Panc1 (cell line): Measurements from ENCODE around the gene CCN5. TPM values are rescaled to one million over a fixed set of nuclear protein-coding genes. Genes with fewer than 3 reads are reported as not detected.

Source experiments
- ATAC-seq: fragments of 200-7000 bp; cut with Tn5 transposase; 2 replicates; pipeline ENCODE4 v1.9.1; 2020; ENCODE audit warnings: mild to moderate bottlenecking, moderate library complexity
- BruUV-seq: library from RNA; stranded (reverse); fragments of 400-500 nt; replicated peaks from 2 replicates; lab custom pipeline; 2021; lab: Mats Ljungman, UMichigan
- CTCF ChIA-PET: fragments of 300-600 bp; sonication (Branson Sonifier 250); formaldehyde crosslinking; loops from one replicate; lab custom pipeline; 2022; ENCODE audit warnings: antibody characterized with exemption; lab: Charles Lee
- POLR2A ChIA-PET: fragments of 300-600 bp; sonication (Branson Sonifier 250); formaldehyde crosslinking; loops from one replicate; lab custom pipeline; 2022; ENCODE audit warnings: antibody characterized with exemption; lab: Charles Lee
- DNase-seq: peaks from one replicate; pipeline ENCODE4 v3.0.0-alpha.2; 2010; ENCODE audit warnings: low read depth, low spot score
- H3K27ac ChIP-seq: 2 replicates; pipeline ENCODE4 v1.5.1; 2011; ENCODE audit warnings: mild to moderate bottlenecking, low read length, inconsistent platforms
- H3K27me3 ChIP-seq: fragments of 200-500 bp; sonication (Bioruptor generic); 2 replicates; pipeline ENCODE4 v1.6.0; 2014; ENCODE audit warnings: low read length, inconsistent platforms; ENCODE audit not compliant: control insufficient read depth, insufficient read depth
- H3K36me3 ChIP-seq: fragments of 200-500 bp; sonication (Bioruptor generic); 2 replicates; pipeline ENCODE4 v1.5.1; 2014; ENCODE audit warnings: inconsistent platforms, mild to moderate bottlenecking, low read length, moderate library complexity; ENCODE audit not compliant: control insufficient read depth, insufficient read depth
- H3K4me1 ChIP-seq: 2 replicates; pipeline ENCODE4 v1.5.1; 2011; ENCODE audit warnings: inconsistent platforms, mild to moderate bottlenecking, low read length, moderate library complexity; ENCODE audit not compliant: control insufficient read depth, insufficient read depth
- H3K4me3 ChIP-seq, 2 experiments: 2 replicates each; pipeline ENCODE4 v1.5.1; 2011 to 2012; ENCODE audit warnings: low read depth in 2 of 2, low read length in 2 of 2, mild to moderate bottlenecking in 2 of 2, inconsistent platforms in 1 of 2, moderate library complexity in 1 of 2
- H3K9me3 ChIP-seq: fragments of 200-500 bp; sonication (Bioruptor generic); 2 replicates; pipeline ENCODE4 v1.5.1; 2014; ENCODE audit warnings: low read depth, mild to moderate bottlenecking, inconsistent platforms, low read length, moderate library complexity; ENCODE audit not compliant: control insufficient read depth, insufficient read depth
- CTCF ChIP-seq: fragments of 450-650 bp; IDR thresholded peaks from 2 replicates; pipeline ENCODE4 v1.5.1; 2017; ENCODE audit warnings: mild to moderate bottlenecking
- POLR2AphosphoS5 ChIP-seq: IDR thresholded peaks from 2 replicates; pipeline ENCODE4 v1.6.1; 2012; ENCODE audit warnings: mild to moderate bottlenecking, low read depth, low read length, moderate library complexity
- REST ChIP-seq, 2 experiments: IDR thresholded peaks; 2 replicates each; pipeline ENCODE4 v1.6.1; 2011 to 2012; ENCODE audit warnings: low read depth in 2 of 2, control low read depth in 1 of 2, low read length in 1 of 2, mild to moderate bottlenecking in 1 of 2, moderate library complexity in 1 of 2; ENCODE audit not compliant: insufficient read depth in 1 of 2
- SIN3A ChIP-seq: IDR thresholded peaks from 2 replicates; pipeline ENCODE4 v1.6.1; 2012; ENCODE audit warnings: low read depth, mild to moderate bottlenecking, low read length, moderate library complexity, borderline replicate concordance; ENCODE audit not compliant: insufficient read depth
- TCF7L2 ChIP-seq: IDR thresholded peaks from 2 replicates; pipeline ENCODE4 v1.6.1; 2011; ENCODE audit warnings: mild to moderate bottlenecking, low read depth, low read length, inconsistent platforms
- in situ Hi-C: cut with HindIII; loops from 2 replicates; pipeline ENCODE4 v1.10.0; 2016; ENCODE audit warnings: low sequenced_read_pairs, low pct_unique_long_range_greater_than_20kb
- intact Hi-C: fragments of 100-400 bp; cut with micrococcal nuclease; formaldehyde crosslinking; loops from one replicate; pipeline ENCODE4 v1.10.0; 2022; ENCODE audit not compliant: unreplicated experiment
- total RNA-seq: library from RNA; stranded (reverse); gene quantifications from one replicate; pipeline ENCODE4 v1.2.1, GENCODE V29; 2021; ENCODE audit not compliant: unreplicated experiment

The CCN5 gene
- total RNA-seq, 1 experiment from 2014 or later, result 15.2 TPM

- H3K27ac ChIP-seq, result peak overlapping the region; percentile 99
- H3K36me3 ChIP-seq, result no peaks in the 10 kb centered on the region
- ChIA-PET CTCF (no interaction called here), POLR2A (no interaction called here)
- DNase-seq, result peak; percentile 97
- ATAC-seq, result peak; percentile 98
- no TSS peak for BruUV-seq
- peaks cover 6% of the 10 kb centered on the region for H3K9me3 ChIP-seq
- in situ Hi-C loops, result no loop called here
- no peaks in the 10 kb centered on the region for H3K27me3 ChIP-seq
- no peak overlapping the region for H3K4me3 ChIP-seq
- H3K4me1 ChIP-seq, result peaks cover 42% of the 10 kb centered on the region
- intact Hi-C loops, result loop anchor here (1.0 kb wide), 1 partner anchor 36 kb away; no protein-coding TSS in a partner anchor
- TF ChIP-seq REST (IDR thresholded peaks at IDR 0.05; ENCODE audit: insufficient read depth in 1 of 2, low read depth in 2 of 2, low read length in 1 of 2), result no peak
- peak; percentile 86 for TF ChIP-seq POLR2AphosphoS5
- TF ChIP-seq TCF7L2, result peak; percentile 90
- TF ChIP-seq CTCF, result no peak
- TF ChIP-seq SIN3A, result peak; percentile 68; the same call in 1 of the 2 replicates
These were observed 22.2 kb upstream of the CCN5 start for GRCh38 chr20:44692932-44693480.

- Histone ChIP-seq H3K4me3 (no peak overlapping the region), H3K27ac (peak overlapping the region; percentile 99), H3K27me3 (no peaks in the 10 kb centered on the region), H3K36me3 (no peaks in the 10 kb centered on the region), H3K9me3 (peaks cover 6% of the 10 kb centered on the region), H3K4me1 (peaks cover 42% of the 10 kb centered on the region)
- in situ Hi-C loops, result no loop called here
- intact Hi-C loops, result loop anchor here (1.0 kb wide), 1 partner anchor 36 kb away; no protein-coding TSS in a partner anchor
- POLR2A ChIA-PET, result no interaction called here
- no TSS peak for BruUV-seq
- CTCF ChIA-PET, result no interaction called here
- ATAC-seq, result no peak
- TF ChIP-seq REST (IDR thresholded peaks at IDR 0.05; ENCODE audit: insufficient read depth in 1 of 2, low read depth in 2 of 2, low read length in 1 of 2) (no peak), SIN3A (no peak), POLR2AphosphoS5 (no peak), CTCF (no peak), TCF7L2 (no peak)
- DNase-seq, result no peak
These were observed 21.5 kb upstream of the CCN5 start for GRCh38 chr20:44693627-44694026.
